HepG2 (cell line): ENCODE measurements around the gene VAMP5. TPM values are rescaled to one million over a fixed set of nuclear protein-coding genes. Genes with fewer than 3 reads are reported as not detected.

Source experiments
- BATF2 ChIP-seq: sonication (generic); formaldehyde crosslinking; IDR thresholded peaks from 2 replicates; pipeline ENCODE4 v1.8.0; 2022; ENCODE audit warnings: mild to moderate bottlenecking, missing genetic modification reagents, moderate library complexity
- BRD4 ChIP-seq: sonication (generic); formaldehyde crosslinking; IDR thresholded peaks from 2 replicates; pipeline ENCODE4 v1.4.0; 2020; ENCODE audit warnings: missing genetic modification reagents
- CBX2 ChIP-seq, 2 experiments: fragments of 200-600 bp in 1 of 2; sonication (generic); formaldehyde crosslinking in 1 of 2; IDR thresholded peaks; 2 replicates each; pipeline versions ENCODE4 v1.7.0 to v1.8.1; 2018 to 2022; ENCODE audit warnings: low read depth in 2 of 2, low read length in 1 of 2, mild to moderate bottlenecking in 1 of 2, missing genetic modification reagents in 1 of 2
- CSRNP2 ChIP-seq: sonication (generic); formaldehyde crosslinking; conservative IDR thresholded peaks from 2 replicates; pipeline ENCODE4 v1.8.0; 2022; ENCODE audit warnings: low read depth, missing genetic modification reagents
- GLMP ChIP-seq: sonication (generic); formaldehyde crosslinking; IDR thresholded peaks from 2 replicates; pipeline ENCODE4 v1.9.0; 2021; ENCODE audit warnings: missing genetic modification reagents, mild to moderate bottlenecking, borderline replicate concordance
- HOXD1 ChIP-seq: sonication (generic); formaldehyde crosslinking; IDR thresholded peaks from 2 replicates; pipeline ENCODE4 v1.5.0; 2020; ENCODE audit warnings: missing genetic modification reagents
- KDM5B ChIP-seq: sonication (generic); formaldehyde crosslinking; IDR thresholded peaks from 2 replicates; pipeline ENCODE4 v1.4.0; 2020; ENCODE audit warnings: missing genetic modification reagents, mild to moderate bottlenecking, borderline replicate concordance
- NR1H2 ChIP-seq: sonication (generic); formaldehyde crosslinking; IDR thresholded peaks from 2 replicates; pipeline ENCODE4 v1.8.1; 2022; ENCODE audit warnings: low read depth, missing genetic modification reagents, borderline replicate concordance
- REXO4 ChIP-seq: sonication (generic); formaldehyde crosslinking; IDR thresholded peaks from 2 replicates; pipeline ENCODE4 v1.8.0; 2022; ENCODE audit warnings: missing genetic modification reagents, mild to moderate bottlenecking, borderline replicate concordance
- TIGD3 ChIP-seq: sonication (generic); formaldehyde crosslinking; IDR thresholded peaks from 2 replicates; pipeline ENCODE4 v1.5.1; 2020; ENCODE audit warnings: mild to moderate bottlenecking, missing genetic modification reagents, borderline replicate concordance
- TP53 ChIP-seq: sonication (generic); formaldehyde crosslinking; conservative IDR thresholded peaks from 2 replicates; pipeline ENCODE4 v1.4.0; 2020; ENCODE audit warnings: missing genetic modification reagents
- ZBTB33 ChIP-seq: sonication (generic); formaldehyde crosslinking; IDR thresholded peaks from 2 replicates; pipeline ENCODE4 v1.4.0; 2020; ENCODE audit warnings: missing genetic modification reagents
- ZBTB39 ChIP-seq: sonication (generic); formaldehyde crosslinking; IDR thresholded peaks from 2 replicates; pipeline ENCODE4 v1.5.0; 2020; ENCODE audit warnings: missing genetic modification reagents
- ZGPAT ChIP-seq: IDR thresholded peaks from 2 replicates; pipeline ENCODE4 v1.6.1; 2016; ENCODE audit warnings: mild to moderate bottlenecking
- ZNF770 ChIP-seq: sonication (generic); formaldehyde crosslinking; IDR thresholded peaks from 2 replicates; pipeline ENCODE4 v1.5.0; 2020; ENCODE audit warnings: mild to moderate bottlenecking, missing genetic modification reagents
- polyA plus RNA-seq, 8 experiments: library from polyadenylated mRNA; depleted of rRNA in 3 of 8; stranded (reverse) in 7 of 8; unstranded in 1 of 8; fragments of >200 nt; fragmentation: Illumina TruSeq in 4 of 8; extraction: Trizol in 4 of 8; gene quantifications; 2 replicates each; pipeline versions ENCODE4 v1.2.1 to v1.2.3, GENCODE V29; 2011 to 2016; ENCODE audit warnings: low read depth in 4 of 8, missing spikeins in 1 of 8, mixed read lengths in 1 of 8; ENCODE audit not compliant: insufficient read depth in 1 of 8
- total RNA-seq, 5 experiments: library from RNA; depleted of rRNA; stranded (reverse); fragments of >200 nt; fragmentation: Illumina TruSeq; extraction: Trizol; gene quantifications; 2 replicates each; pipeline ENCODE4 v1.2.3, GENCODE V29; 2016; ENCODE audit warnings: low read depth in 1 of 5

The VAMP5 gene
- total and polyA plus RNA-seq, 2 of the 13 experiments (the other 11 are each of a cell fraction or from before 2014, with no cell fraction given): 7.2 to 56.7 TPM

GRCh38 chr2:85558160-85558559 is 26.1 kb upstream of the VAMP5 start (continued):
- no peak for TF ChIP-seq GLMP (CRISPR knock-in tag)
- TF ChIP-seq ZGPAT (CRISPR knock-in tag): 0 out of 2 replicates have a peak, but pooled peaks have one; percentile 22
- TF ChIP-seq TIGD3 (CRISPR knock-in tag): no peak
- no peak for TF ChIP-seq ZBTB39 (CRISPR knock-in tag)
- TF ChIP-seq KDM5B (CRISPR knock-in tag): 0 out of 2 replicates have a peak, but pooled peaks have one; percentile 25
- no peak for TF ChIP-seq CSRNP2 (CRISPR knock-in tag)
- no peak for TF ChIP-seq TP53 (CRISPR knock-in tag)
- no peak for TF ChIP-seq ZNF770
- TF ChIP-seq NR1H2 (CRISPR knock-in tag): no peak
- no peak for TF ChIP-seq REXO4 (CRISPR knock-in tag)
- TF ChIP-seq BRD4 (CRISPR knock-in tag): no peak
- peak; percentile 56; the same call in 1 of the 2 replicates for TF ChIP-seq ZBTB33 (CRISPR knock-in tag)
- no peak for TF ChIP-seq HOXD1 (CRISPR knock-in tag)
- no peak for TF ChIP-seq CBX2 (IDR thresholded peaks at IDR 0.05; ENCODE audit: low read depth, low read length)
- no peak for TF ChIP-seq CBX2 (CRISPR knock-in tag; IDR thresholded peaks at IDR 0.05; ENCODE audit: low read depth)
- no peak for TF ChIP-seq BATF2 (CRISPR knock-in tag)
